A549 (cell line): ENCODE measurements around the gene MDGA2.

ENCODE experiments used
- HOXB5 ChIP-seq: fragments of 250-450 bp; sonication (Bioruptor Pico); IDR thresholded peaks from 2 replicates; pipeline ENCODE4 v1.5.0; 2020; ENCODE audit warnings: mild to moderate bottlenecking, moderate library complexity
- TF ChIP-seq, protein P1 (sequence below): fragments of >200 bp; sonication (Bioruptor Twin); formaldehyde crosslinking; IDR thresholded peaks from 3 replicates; pipeline ENCODE4 v1.5.1; 2016

DNA sequence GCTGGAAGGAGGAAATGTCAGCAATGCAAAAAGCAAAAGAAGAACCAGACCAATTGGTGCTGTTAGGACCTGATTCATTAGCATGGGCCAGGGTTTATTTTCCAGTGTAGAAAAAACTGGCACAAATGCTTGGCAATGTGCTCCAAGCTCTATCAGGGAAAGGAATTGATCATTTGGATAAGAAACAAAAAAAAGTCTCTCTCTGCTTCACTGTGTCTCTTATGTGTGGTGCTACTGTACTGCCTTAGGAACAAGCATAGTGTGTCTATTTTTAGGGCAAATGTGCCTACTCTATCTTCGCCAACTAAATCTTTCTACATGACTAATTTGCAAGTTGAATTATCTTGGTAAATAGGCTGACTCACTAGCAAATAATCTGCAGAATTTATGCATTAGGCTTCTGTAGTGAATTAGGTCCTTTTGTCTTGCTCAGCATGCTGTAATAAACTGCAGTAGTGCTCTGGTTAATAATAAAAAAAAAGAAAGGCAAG lies 236.7 kb downstream of the MDGA2 start:
- TF ChIP-seq, protein P1, sequence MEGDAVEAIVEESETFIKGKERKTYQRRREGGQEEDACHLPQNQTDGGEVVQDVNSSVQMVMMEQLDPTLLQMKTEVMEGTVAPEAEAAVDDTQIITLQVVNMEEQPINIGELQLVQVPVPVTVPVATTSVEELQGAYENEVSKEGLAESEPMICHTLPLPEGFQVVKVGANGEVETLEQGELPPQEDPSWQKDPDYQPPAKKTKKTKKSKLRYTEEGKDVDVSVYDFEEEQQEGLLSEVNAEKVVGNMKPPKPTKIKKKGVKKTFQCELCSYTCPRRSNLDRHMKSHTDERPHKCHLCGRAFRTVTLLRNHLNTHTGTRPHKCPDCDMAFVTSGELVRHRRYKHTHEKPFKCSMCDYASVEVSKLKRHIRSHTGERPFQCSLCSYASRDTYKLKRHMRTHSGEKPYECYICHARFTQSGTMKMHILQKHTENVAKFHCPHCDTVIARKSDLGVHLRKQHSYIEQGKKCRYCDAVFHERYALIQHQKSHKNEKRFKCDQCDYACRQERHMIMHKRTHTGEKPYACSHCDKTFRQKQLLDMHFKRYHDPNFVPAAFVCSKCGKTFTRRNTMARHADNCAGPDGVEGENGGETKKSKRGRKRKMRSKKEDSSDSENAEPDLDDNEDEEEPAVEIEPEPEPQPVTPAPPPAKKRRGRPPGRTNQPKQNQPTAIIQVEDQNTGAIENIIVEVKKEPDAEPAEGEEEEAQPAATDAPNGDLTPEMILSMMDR = no peak
- no peak for TF ChIP-seq HOXB5 (CRISPR knock-in tag)
